NB4 (cell line): ENCODE results near the gene THADA.
"Not testable (repeated sequence)": the region's sequence is repeated elsewhere in the genome, so short reads cannot be mapped to it uniquely, and the experiment has no call there.

Experiments used
- DNase-seq: peaks from one replicate; pipeline ENCODE4 v3.0.0; 2010; ENCODE audit warnings: low read depth
- H3K4me3 ChIP-seq: one replicate; pipeline ENCODE4 v1.5.1; 2011; ENCODE audit warnings: mild to moderate bottlenecking, low read depth, low read length, moderate library complexity
- MYC ChIP-seq: IDR thresholded peaks from 2 replicates; pipeline ENCODE4 v1.6.1; 2011; ENCODE audit warnings: low read depth, low read length
- POLR2A ChIP-seq: IDR thresholded peaks from 2 replicates; pipeline ENCODE4 v1.6.1; 2011; ENCODE audit warnings: mild to moderate bottlenecking; ENCODE audit not compliant: insufficient read length; ENCODE audit errors: extremely low read depth
- TF ChIP-seq, protein P1 (sequence below): IDR thresholded peaks from one replicate; pipeline ENCODE4 v1.5.1; 2012; ENCODE audit warnings: low read depth, low read length
- TF ChIP-seq, protein P2 (sequence below): IDR thresholded peaks from 2 replicates; pipeline ENCODE4 v1.6.1; 2011; ENCODE audit warnings: low read depth, low read length

Gene THADA

DNA sequence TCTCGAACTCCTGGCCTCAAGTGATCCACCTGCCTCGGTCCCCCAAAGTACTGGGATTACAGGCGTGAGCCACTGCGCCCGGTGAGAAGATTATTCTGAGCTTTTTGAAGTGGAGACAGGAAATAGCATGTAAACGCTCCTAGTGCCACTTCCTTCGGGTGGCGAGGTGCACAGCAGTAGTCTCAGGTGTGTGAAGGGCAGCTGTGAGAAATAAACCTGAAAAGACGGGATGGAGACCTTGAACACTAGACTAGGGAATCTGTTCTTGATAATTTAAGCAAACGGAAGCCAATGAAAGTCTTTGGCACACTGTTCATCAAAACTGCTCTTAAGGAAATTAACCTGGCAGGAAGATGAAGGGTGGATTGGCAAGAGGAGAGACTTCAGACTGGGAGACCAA is 40.8 kb upstream of the THADA start:
- TF ChIP-seq, protein P1, sequence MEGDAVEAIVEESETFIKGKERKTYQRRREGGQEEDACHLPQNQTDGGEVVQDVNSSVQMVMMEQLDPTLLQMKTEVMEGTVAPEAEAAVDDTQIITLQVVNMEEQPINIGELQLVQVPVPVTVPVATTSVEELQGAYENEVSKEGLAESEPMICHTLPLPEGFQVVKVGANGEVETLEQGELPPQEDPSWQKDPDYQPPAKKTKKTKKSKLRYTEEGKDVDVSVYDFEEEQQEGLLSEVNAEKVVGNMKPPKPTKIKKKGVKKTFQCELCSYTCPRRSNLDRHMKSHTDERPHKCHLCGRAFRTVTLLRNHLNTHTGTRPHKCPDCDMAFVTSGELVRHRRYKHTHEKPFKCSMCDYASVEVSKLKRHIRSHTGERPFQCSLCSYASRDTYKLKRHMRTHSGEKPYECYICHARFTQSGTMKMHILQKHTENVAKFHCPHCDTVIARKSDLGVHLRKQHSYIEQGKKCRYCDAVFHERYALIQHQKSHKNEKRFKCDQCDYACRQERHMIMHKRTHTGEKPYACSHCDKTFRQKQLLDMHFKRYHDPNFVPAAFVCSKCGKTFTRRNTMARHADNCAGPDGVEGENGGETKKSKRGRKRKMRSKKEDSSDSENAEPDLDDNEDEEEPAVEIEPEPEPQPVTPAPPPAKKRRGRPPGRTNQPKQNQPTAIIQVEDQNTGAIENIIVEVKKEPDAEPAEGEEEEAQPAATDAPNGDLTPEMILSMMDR, result no peak
- TF ChIP-seq MYC (no peak), POLR2A (no peak)
- TF ChIP-seq, protein P2, sequence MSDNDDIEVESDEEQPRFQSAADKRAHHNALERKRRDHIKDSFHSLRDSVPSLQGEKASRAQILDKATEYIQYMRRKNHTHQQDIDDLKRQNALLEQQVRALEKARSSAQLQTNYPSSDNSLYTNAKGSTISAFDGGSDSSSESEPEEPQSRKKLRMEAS, result no peak
- no peak for DNase-seq
- H3K4me3 ChIP-seq, result peak overlapping the region; percentile 40

DNA sequence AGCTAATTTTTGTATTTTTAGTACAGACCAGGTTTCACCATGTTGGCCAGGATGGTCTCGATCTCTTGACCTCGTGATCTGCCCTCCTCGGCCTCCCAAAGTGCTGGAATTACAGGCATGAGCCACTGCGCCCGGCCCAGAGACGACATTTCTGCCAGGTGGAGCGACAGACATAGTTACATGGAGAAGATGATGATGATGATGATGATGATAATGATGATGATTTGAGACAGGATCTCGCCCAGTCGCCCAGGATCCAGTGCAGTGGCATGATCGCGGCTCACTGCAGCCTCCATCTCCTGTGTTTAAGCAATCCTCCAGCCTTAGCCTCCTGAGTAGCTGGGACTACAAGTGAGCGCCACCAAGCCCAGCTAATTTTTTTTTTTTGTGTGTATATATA is 40.3 kb upstream of the THADA start:
- not testable (repeated sequence) for DNase-seq, H3K4me3 ChIP-seq

DNA sequence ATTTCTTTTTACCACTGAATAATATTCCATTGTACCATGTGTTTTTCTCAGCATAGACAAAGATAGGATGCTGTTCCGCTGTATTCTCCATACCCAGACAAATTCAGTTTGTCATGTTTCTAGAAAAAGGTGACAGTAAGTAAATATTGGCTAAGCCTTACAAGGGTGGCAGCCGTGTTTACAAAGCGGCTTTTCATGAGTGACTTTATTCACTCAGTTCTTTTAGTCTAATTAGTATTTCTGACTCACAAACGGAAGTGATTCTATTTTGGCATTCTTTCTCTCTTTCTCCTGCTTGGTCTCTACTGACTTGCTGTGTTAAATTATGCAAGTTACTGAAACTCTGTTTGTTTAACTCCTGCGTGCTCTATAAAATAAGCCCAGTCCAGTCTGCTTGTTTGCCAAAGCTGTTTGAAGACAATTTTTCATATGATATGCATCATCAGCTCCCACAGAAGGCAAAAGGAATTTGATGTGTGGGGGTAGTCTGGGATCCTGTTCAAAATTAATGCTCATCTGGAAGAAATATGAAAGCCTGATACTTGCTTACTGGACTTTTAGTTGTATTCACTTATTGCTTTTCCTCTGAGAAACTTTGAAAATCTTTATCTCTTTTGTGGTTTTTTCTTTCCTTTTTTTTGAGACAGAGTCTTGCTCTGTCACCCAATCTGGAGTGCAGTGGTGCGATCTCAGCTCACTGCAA is 38.9 kb upstream of the THADA start:
- TF ChIP-seq, protein P1, result no peak
- TF ChIP-seq, protein P2, result no peak
- TF ChIP-seq POLR2A (no peak), MYC (no peak)
- no peak for DNase-seq
- H3K4me3 ChIP-seq, result no peak overlapping the region

DNA sequence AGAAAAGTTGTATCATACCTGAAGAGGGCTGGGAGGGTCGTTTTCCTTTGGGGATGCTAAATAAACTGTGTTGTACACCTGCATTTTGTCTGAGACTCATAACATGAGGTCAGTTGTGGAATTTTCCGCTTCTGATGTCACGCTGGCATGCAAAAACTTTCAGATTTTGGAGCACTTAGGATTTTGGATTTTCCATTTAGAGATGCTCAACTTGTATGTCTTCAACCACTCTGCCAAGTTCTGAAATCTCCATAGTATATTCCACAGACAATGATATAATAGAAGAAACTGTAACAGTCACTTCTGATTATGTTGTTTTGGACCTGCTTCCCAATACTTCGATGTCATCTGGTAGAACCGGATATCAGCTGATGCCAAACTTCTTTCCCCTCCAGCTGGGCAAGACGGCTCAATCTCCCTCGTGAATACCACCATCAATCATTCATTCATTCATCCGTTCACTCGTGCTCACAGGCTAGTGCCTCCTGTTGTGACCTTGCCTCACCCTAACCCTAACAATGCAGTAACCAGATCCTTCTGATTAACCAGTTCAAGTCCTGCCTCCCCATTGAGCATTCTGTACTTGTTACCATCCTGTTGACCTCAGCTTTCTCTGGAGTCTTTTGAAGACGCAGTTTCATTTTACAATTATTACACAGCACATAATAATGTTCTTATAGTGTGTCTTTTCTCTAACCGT is 35.9 kb upstream of the THADA start:
- no peak for DNase-seq
- no peak for TF ChIP-seq POLR2A
- TF ChIP-seq, protein P2, result no peak
- TF ChIP-seq, protein P1, result no peak
- no peak overlapping the region for H3K4me3 ChIP-seq

DNA sequence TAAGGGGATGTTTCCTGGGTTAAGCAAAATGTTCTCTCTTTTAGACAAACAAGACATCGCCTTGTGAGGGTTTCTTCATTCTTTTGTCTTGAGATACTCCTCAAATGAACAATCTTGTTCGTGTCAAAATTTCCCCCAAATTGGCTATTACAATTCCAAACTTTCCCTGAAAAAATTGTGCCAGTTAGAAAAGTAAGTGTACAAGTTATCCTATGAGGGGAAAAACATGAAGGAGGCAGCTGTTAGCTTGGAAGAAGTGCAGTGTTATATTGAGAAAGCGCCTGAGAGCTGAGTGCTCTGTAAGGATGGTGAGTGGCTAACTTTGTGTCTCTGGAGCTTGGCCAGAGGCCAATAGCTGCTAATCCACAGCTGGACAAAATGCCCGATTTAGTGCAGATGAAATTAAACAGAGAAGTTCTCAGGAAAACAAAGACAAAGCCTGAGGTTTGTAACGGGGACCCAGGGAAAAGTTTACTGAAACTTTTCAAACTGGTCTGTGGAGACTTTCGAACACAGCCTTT is 27.2 kb upstream of the THADA start:
- TF ChIP-seq MYC (no peak), POLR2A (no peak)
- TF ChIP-seq, protein P1, result no peak
- TF ChIP-seq, protein P2, result no peak
- DNase-seq, result no peak
- no peak overlapping the region for H3K4me3 ChIP-seq

DNA sequence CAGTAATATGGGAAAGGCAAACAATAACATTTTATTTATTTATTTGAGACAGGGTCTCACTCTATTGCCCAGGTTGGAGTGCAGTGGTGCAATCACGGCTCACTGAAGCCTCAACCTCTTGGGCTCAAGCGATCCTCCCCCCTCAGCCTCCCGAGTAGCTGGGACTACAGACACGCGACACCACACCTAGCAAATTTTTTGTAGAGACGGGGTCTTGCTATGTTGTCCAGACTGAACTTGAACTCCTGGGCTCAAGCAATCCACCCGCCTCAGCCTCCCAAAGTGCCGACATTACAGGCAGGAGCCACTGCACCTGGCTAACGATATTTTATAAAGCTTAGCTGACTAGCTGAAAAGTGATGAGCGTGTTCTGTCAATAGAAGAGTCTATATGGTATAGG is 23.7 kb upstream of the THADA start:
- TF ChIP-seq, protein P1, result no peak
- TF ChIP-seq, protein P2, result no peak
- TF ChIP-seq MYC (no peak), POLR2A (no peak)
- DNase-seq, result no peak
- no peak overlapping the region for H3K4me3 ChIP-seq
